SK-N-SH (cell line): ENCODE data around the gene PELI2. TPM values are rescaled to one million over a fixed set of nuclear protein-coding genes. Genes with fewer than 3 reads are reported as not detected.
"Not testable (repeated sequence)": the region's sequence is repeated elsewhere in the genome, so short reads cannot be mapped to it uniquely, and the experiment has no call there.

ENCODE experiments used
- CTCF ChIA-PET: fragments of 300-600, 350-600 bp; formaldehyde crosslinking; extraction: SDS; loops from one replicate; lab custom pipeline; 2021; lab: Yijun Ruan, JAX
- POLR2A ChIA-PET: fragments of 350-600 bp; sonication (Branson Sonifier 250); formaldehyde crosslinking; extraction: SDS; loops from one replicate; lab custom pipeline; 2020; ENCODE audit warnings: antibody characterized with exemption, inconsistent platforms; lab: Yijun Ruan, JAX
- DNase-seq: peaks from one replicate; pipeline ENCODE4 v3.0.0; 2012
- H2AFZ ChIP-seq: fragments of 200-600 bp; sonication (generic); 2 replicates; pipeline ENCODE4 v1.8.1; 2016; ENCODE audit warnings: antibody characterized with exemption, mild to moderate bottlenecking, low read depth
- H3F3A ChIP-seq: fragments of 200-600 bp; sonication (generic); replicated peaks from 2 replicates; pipeline ENCODE3; 2016; ENCODE audit warnings: antibody characterized with exemption, mild to moderate bottlenecking; ENCODE audit not compliant: insufficient read depth
- H3K27ac ChIP-seq, 2 experiments: fragments of 200-500 bp in 1 of 2; fragments of 200-600 bp in 1 of 2; sonication (Bioruptor generic) in 1 of 2; sonication (generic), shearing (Covaris generic) in 1 of 2; 2 replicates each; pipeline versions ENCODE4 v1.5.1 to v1.6.1; 2014 to 2016; ENCODE audit warnings: low read depth in 2 of 2, inconsistent platforms in 1 of 2, low read length in 1 of 2, mild to moderate bottlenecking in 1 of 2, mixed read lengths in 1 of 2
- H3K27me3 ChIP-seq: fragments of 200-600 bp; sonication (generic), shearing (Covaris generic); 2 replicates; pipeline ENCODE4 v1.6.1; 2016; ENCODE audit warnings: mixed run types; ENCODE audit not compliant: insufficient read depth
- H3K36me3 ChIP-seq, 2 experiments: fragments of 200-500 bp in 1 of 2; fragments of 200-600 bp in 1 of 2; sonication (Bioruptor generic) in 1 of 2; sonication (generic) in 1 of 2; replicated peaks in 1 of 2; 2 replicates each; pipeline versions ENCODE3 to v1.5.1; 2014 to 2016; ENCODE audit warnings: low read length in 1 of 2, mild to moderate bottlenecking in 1 of 2; ENCODE audit not compliant: insufficient read depth in 2 of 2, control insufficient read depth in 1 of 2
- H3K4me1 ChIP-seq, 2 experiments: fragments of 200-500 bp in 1 of 2; fragments of 200-600 bp in 1 of 2; sonication (Bioruptor generic) in 1 of 2; sonication (generic), shearing (Covaris generic) in 1 of 2; 2 replicates each; pipeline versions ENCODE4 v1.5.1 to v1.6.1; 2014 to 2016; ENCODE audit warnings: low read depth in 1 of 2, low read length in 1 of 2, mixed run types in 1 of 2; ENCODE audit not compliant: insufficient read depth in 2 of 2, control insufficient read depth in 1 of 2
- H3K4me2 ChIP-seq: fragments of 200-600 bp; sonication (generic), shearing (Covaris generic); 2 replicates; pipeline ENCODE4 v1.6.1; 2017; ENCODE audit warnings: mixed run types
- H3K4me3 ChIP-seq, 2 experiments: fragments of 200-500 bp in 1 of 2; fragments of 200-600 bp in 1 of 2; sonication (Bioruptor generic) in 1 of 2; sonication (generic), shearing (Covaris generic) in 1 of 2; 2 replicates each; pipeline versions ENCODE4 v1.5.1 to v1.8.1; 2014 to 2016; ENCODE audit warnings: low read depth in 2 of 2, inconsistent platforms in 1 of 2, low read length in 1 of 2, mild to moderate bottlenecking in 1 of 2, mixed read lengths in 1 of 2, moderate library complexity in 1 of 2
- H3K79me2 ChIP-seq: fragments of 200-600 bp; sonication (generic); 2 replicates; pipeline ENCODE4 v1.8.1; 2017; ENCODE audit warnings: mild to moderate bottlenecking; ENCODE audit not compliant: insufficient read depth
- H3K9ac ChIP-seq: fragments of 200-600 bp; sonication (generic); 2 replicates; pipeline ENCODE4 v1.6.1; 2017; ENCODE audit warnings: mixed run types
- H3K9me2 ChIP-seq: fragments of 200-600 bp; sonication (generic); 2 replicates; pipeline ENCODE4 v1.6.1; 2017; ENCODE audit warnings: mixed run types
- H3K9me3 ChIP-seq: fragments of 200-600 bp; sonication (generic); 2 replicates; pipeline ENCODE4 v1.6.1; 2017; ENCODE audit warnings: mixed run types, mild to moderate bottlenecking, moderate library complexity
- H4K20me1 ChIP-seq: fragments of 200-600 bp; sonication (generic); 2 replicates; pipeline ENCODE4 v1.6.1; 2017; ENCODE audit warnings: mild to moderate bottlenecking, mixed run types; ENCODE audit not compliant: insufficient read depth
- ELF1 ChIP-seq: IDR thresholded peaks from 2 replicates; pipeline ENCODE4 v1.4.0; 2012
- EP300 ChIP-seq, 2 experiments: IDR thresholded peaks; 2 replicates each; pipeline versions ENCODE4 v1.4.0 to v1.6.1; 2012; ENCODE audit warnings: borderline replicate concordance in 1 of 2, low read depth in 1 of 2, low read length in 1 of 2
- FOSL2 ChIP-seq: IDR thresholded peaks from 2 replicates; pipeline ENCODE4 v1.4.0; 2012; ENCODE audit warnings: low read depth, mild to moderate bottlenecking, moderate library complexity, borderline replicate concordance
- FOXJ3 ChIP-seq: sonication (generic); formaldehyde crosslinking; IDR thresholded peaks from 2 replicates; pipeline ENCODE4 v1.5.1; 2020; ENCODE audit warnings: mild to moderate bottlenecking, missing genetic modification reagents
- FOXM1 ChIP-seq: IDR thresholded peaks from 2 replicates; pipeline ENCODE4 v1.4.0; 2012; ENCODE audit warnings: low read depth, mild to moderate bottlenecking
- GABPA ChIP-seq: IDR thresholded peaks from 2 replicates; pipeline ENCODE4 v1.4.0; 2012; ENCODE audit warnings: low read depth, mild to moderate bottlenecking
- GATA2 ChIP-seq: sonication (generic); formaldehyde crosslinking; IDR thresholded peaks from 2 replicates; pipeline ENCODE4 v1.5.0; 2020; ENCODE audit warnings: mild to moderate bottlenecking, missing genetic modification reagents
- IRF3 ChIP-seq: fragments of 150-350 bp; IDR thresholded peaks from 2 replicates; pipeline ENCODE4 v1.6.1; 2016; ENCODE audit warnings: mild to moderate bottlenecking, low read depth, low read length
- JUND ChIP-seq: IDR thresholded peaks from 2 replicates; pipeline ENCODE4 v1.4.0; 2012
- MAX ChIP-seq: IDR thresholded peaks from 2 replicates; pipeline ENCODE4 v1.4.0; 2012; ENCODE audit warnings: low read depth
- MEF2A ChIP-seq: IDR thresholded peaks from 2 replicates; pipeline ENCODE4 v1.4.0; 2012; ENCODE audit warnings: low read depth, borderline replicate concordance
- MXI1 ChIP-seq: IDR thresholded peaks from 2 replicates; pipeline ENCODE4 v1.6.1; 2012; ENCODE audit warnings: mild to moderate bottlenecking, low read depth, low read length, improper control_type of control experiment
- NRF1 ChIP-seq: IDR thresholded peaks from 2 replicates; pipeline ENCODE4 v1.6.1; 2012; ENCODE audit warnings: low read depth, mild to moderate bottlenecking, low read length
- POLR2AphosphoS5 ChIP-seq: IDR thresholded peaks from 2 replicates; pipeline ENCODE4 v1.6.1; 2012; ENCODE audit warnings: low read depth, low read length
- RAD21 ChIP-seq: IDR thresholded peaks from 2 replicates; pipeline ENCODE4 v1.6.1; 2012; ENCODE audit warnings: mild to moderate bottlenecking, low read length
- RCOR1 ChIP-seq: fragments of 150-350 bp; IDR thresholded peaks from 2 replicates; pipeline ENCODE4 v1.6.1; 2017; ENCODE audit warnings: antibody characterized with exemption, low read length
- RXRA ChIP-seq: IDR thresholded peaks from 2 replicates; pipeline ENCODE4 v1.4.0; 2012; ENCODE audit warnings: low read depth, mild to moderate bottlenecking, borderline replicate concordance
- SIN3A ChIP-seq: IDR thresholded peaks from 2 replicates; pipeline ENCODE4 v1.6.1; 2012; ENCODE audit warnings: low read depth, mild to moderate bottlenecking, low read length, moderate library complexity, borderline replicate concordance
- TAF1 ChIP-seq: IDR thresholded peaks from 2 replicates; pipeline ENCODE4 v1.6.1; 2012; ENCODE audit warnings: low read depth, mild to moderate bottlenecking, low read length, moderate library complexity, borderline replicate concordance
- TCF12 ChIP-seq: IDR thresholded peaks from 2 replicates; pipeline ENCODE4 v1.4.0; 2012
- YY1 ChIP-seq: IDR thresholded peaks from 2 replicates; pipeline ENCODE4 v1.4.0; 2012; ENCODE audit warnings: low read depth, mild to moderate bottlenecking
- WGBS: methylation state at CpG from one replicate; pipeline ENCODE4 v1.1.6; 2017; ENCODE audit warnings: low lambda C conversion rate; 5-methylcytosine and 5-hydroxymethylcytosine counted together
- polyA plus RNA-seq, 3 experiments: library from polyadenylated mRNA; depleted of rRNA; stranded (reverse); fragments of >200 nt; gene quantifications; 2 replicates each; pipeline ENCODE4 v1.2.3, GENCODE V29; 2012

PELI2 gene
- polyA plus RNA-seq, 1 of the 3 experiments (the other 2 are of a cell fraction), result not detected

GRCh38 chr14:56161658-56162057, 43.4 kb downstream of the PELI2 start:
- Histone ChIP-seq H3K9me3 (no peaks in the 10 kb centered on the region; the same call in 1 of the 2 replicates), H4K20me1 (no peaks in the 10 kb centered on the region), H3K4me1 (no peaks in the 10 kb centered on the region), H3F3A (no peaks in the 10 kb centered on the region), H3K27me3 (no peaks in the 10 kb centered on the region), H3K27ac (no peak overlapping the region), H3K9me2 (no peaks in the 10 kb centered on the region), H3K79me2 (no peaks in the 10 kb centered on the region), H3K4me2 (no peak overlapping the region), H3K36me3 (no peaks in the 10 kb centered on the region), H3K9ac (no peak overlapping the region), H2AFZ (no peak overlapping the region), H3K4me3 (no peak overlapping the region)
- no peak for DNase-seq
- TF ChIP-seq YY1, result no peak
- no peak for TF ChIP-seq FOXM1
- no peak for TF ChIP-seq IRF3
- TF ChIP-seq TCF12, result no peak
- TF ChIP-seq ELF1, result no peak
- TF ChIP-seq GATA2 (CRISPR knock-in tag), result no peak
- TF ChIP-seq MEF2A, result no peak
- TF ChIP-seq TAF1, result no peak
- no peak for TF ChIP-seq GABPA
- no peak for TF ChIP-seq RAD21
- no peak for TF ChIP-seq EP300 (IDR thresholded peaks at IDR 0.05; ENCODE audit: borderline replicate concordance in 1 of 2, low read depth in 1 of 2, low read length in 1 of 2)
- TF ChIP-seq SIN3A, result no peak
- CTCF ChIA-PET, result no interaction called here
- 7% methylated on average over 1 of the region's 1 CpG for WGBS
- POLR2A ChIA-PET, result no interaction called here

- no peak overlapping the region for H2AFZ ChIP-seq
- H3K9me3 ChIP-seq, result no peaks in the 10 kb centered on the region; the same call in 1 of the 2 replicates
- ChIA-PET CTCF (no interaction called here), POLR2A (no interaction called here)
- no peak overlapping the region for H3K9ac ChIP-seq
- no peaks in the 10 kb centered on the region for H4K20me1 ChIP-seq
- 10% methylated on average over 2 of the region's 2 CpGs for WGBS
- no peaks in the 10 kb centered on the region for H3K4me1 ChIP-seq
- no peaks in the 10 kb centered on the region for H3F3A ChIP-seq
- H3K4me2 ChIP-seq, result no peak overlapping the region
- no peaks in the 10 kb centered on the region for H3K9me2 ChIP-seq
- TF ChIP-seq MAX (no peak), RCOR1 (no peak), MXI1 (no peak), FOXJ3 (no peak), GATA2 (CRISPR knock-in tag) (no peak), POLR2AphosphoS5 (no peak), NRF1 (no peak), FOSL2 (no peak), GABPA (no peak), JUND (no peak), TAF1 (no peak), RXRA (no peak), IRF3 (no peak), MEF2A (no peak)
- H3K36me3 ChIP-seq, result no peaks in the 10 kb centered on the region
- H3K27ac ChIP-seq, result no peak overlapping the region
- H3K79me2 ChIP-seq, result no peaks in the 10 kb centered on the region
- no peak overlapping the region for H3K4me3 ChIP-seq
- DNase-seq, result no peak
- no peaks in the 10 kb centered on the region for H3K27me3 ChIP-seq
Observed at GRCh38 chr14:56162476-56162875, 44.3 kb downstream of the PELI2 start.

- H3F3A ChIP-seq, H2AFZ ChIP-seq, H3K4me1 ChIP-seq, DNase-seq, H3K4me2 ChIP-seq, H3K79me2 ChIP-seq, H4K20me1 ChIP-seq, CTCF ChIA-PET, H3K36me3 ChIP-seq, POLR2A ChIA-PET, H3K9me3 ChIP-seq, H3K27me3 ChIP-seq, H3K9ac ChIP-seq, H3K27ac ChIP-seq, H3K4me3 ChIP-seq, H3K9me2 ChIP-seq: not testable (repeated sequence)
- WGBS, result 12% methylated on average over 7 of the region's 7 CpGs
Observed at GRCh38 chr14:56166579-56166978, 48.4 kb downstream of the PELI2 start.
